K562 (cell line): Measurements from ENCODE around the gene ATL2.

ENCODE experiments used
- CTCF ChIP-seq, 3 experiments: IDR thresholded peaks in 2 of 3; conservative IDR thresholded peaks in 1 of 3; 2 replicates each; pipeline ENCODE4 v1.5.1; 2011 to 2012; ENCODE audit warnings: low read length in 3 of 3, mild to moderate bottlenecking in 3 of 3, control low read depth in 2 of 3, improper control_type of control experiment in 1 of 3, inconsistent platforms in 1 of 3, low read depth in 1 of 3, mixed read lengths in 1 of 3, moderate library complexity in 1 of 3; ENCODE audit not compliant: insufficient read depth in 2 of 3
- HDAC6 ChIP-seq: IDR thresholded peaks from 2 replicates; pipeline ENCODE4 v1.6.1; 2012; ENCODE audit warnings: low read depth, mild to moderate bottlenecking, control low read depth, inconsistent platforms, low read length, moderate library complexity
- HMG20A ChIP-seq: fragments of 450-650 bp; formaldehyde crosslinking; conservative IDR thresholded peaks from 2 replicates; pipeline ENCODE4 v1.4.0; 2020; ENCODE audit warnings: mild to moderate bottlenecking, mixed read lengths
- SRSF1 ChIP-seq: fragments of 200-400 bp; formaldehyde crosslinking; IDR thresholded peaks from 2 replicates; pipeline ENCODE4 v1.6.1; 2017; ENCODE audit warnings: mild to moderate bottlenecking, low read depth, low read length, moderate library complexity
- TEAD4 ChIP-seq, 2 experiments: sonication (generic) in 1 of 2; formaldehyde crosslinking in 1 of 2; IDR thresholded peaks; 2 replicates each; pipeline versions ENCODE4 v1.6.1 to v1.8.0; 2012 to 2022; ENCODE audit warnings: borderline replicate concordance in 1 of 2, inconsistent platforms in 1 of 2, low read length in 1 of 2, mild to moderate bottlenecking in 1 of 2, missing genetic modification reagents in 1 of 2

GRCh38 chr2:38248255-38248654 lies 128.8 kb downstream of the ATL2 start:
- TF ChIP-seq SRSF1 (no peak), TEAD4 (IDR thresholded peaks at IDR 0.05; ENCODE audit: low read length) (no peak), TEAD4 (CRISPR knock-in tag; IDR thresholded peaks at IDR 0.05; ENCODE audit: borderline replicate concordance) (no peak), HMG20A (CRISPR knock-in tag) (no peak), HDAC6 (no peak), CTCF (IDR thresholded peaks at IDR 0.05 in 2 of 3, conservative IDR thresholded peaks at IDR 0.05 in 1 of 3; ENCODE audit: insufficient read depth in 2 of 3, low read depth in 1 of 3, low read length in 3 of 3) (no peak)
